ENCODE data around the gene FOXO6. TPM values are rescaled to one million over a fixed set of nuclear protein-coding genes. Genes with fewer than 3 reads are reported as not detected.

Gene FOXO6
- polyA plus RNA-seq, 4 donors = 0.34 to 4.1 TPM; not detected in 2

DNA sequence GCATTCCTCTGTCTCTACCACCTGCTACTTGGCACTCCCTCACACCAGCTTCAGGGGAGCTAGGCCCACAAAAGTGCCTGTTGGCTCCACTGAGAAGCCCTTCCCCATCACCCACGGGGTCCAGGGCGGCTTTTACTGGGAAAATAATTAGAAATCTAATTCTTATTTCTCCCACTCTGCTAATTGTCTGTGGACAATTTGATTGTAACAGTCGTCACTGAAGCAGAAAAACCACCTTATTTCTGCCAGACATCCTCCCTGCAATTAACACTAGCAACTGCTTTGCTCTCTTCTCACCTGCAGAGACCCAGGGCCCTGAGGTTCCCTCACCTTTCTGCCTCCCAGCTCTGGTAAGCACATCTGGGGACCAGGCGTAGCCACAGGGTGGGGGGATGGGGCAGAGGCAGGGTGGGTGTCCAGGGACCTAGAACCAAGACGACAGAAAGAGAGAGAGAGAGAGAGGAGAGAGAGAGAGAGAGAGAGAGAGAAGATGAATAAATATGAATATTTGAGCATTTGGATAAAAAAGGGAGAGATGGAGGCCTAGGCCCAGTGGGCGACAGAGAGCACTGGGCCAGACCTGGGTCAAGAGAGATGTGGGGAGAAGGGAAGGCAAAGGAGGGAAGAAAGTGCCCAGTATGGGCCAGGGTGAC lies 32.6 kb downstream of the FOXO6 start:
- no peaks in the 10 kb centered on the region for H3K9me3 ChIP-seq (ENCODE audit: control insufficient read depth in 2 of 2, insufficient read depth in 1 of 2, low read depth in 1 of 2, low read length in 1 of 2)
- WGBS, 3 donors = 78 to 89% (median 83%) methylated on average over 6 of the region's 6 CpGs
- no peak for DNase-seq
- no peaks in the 10 kb centered on the region for H3K36me3 ChIP-seq (ENCODE audit: control insufficient read depth in 3 of 3, insufficient read depth in 2 of 3, low read depth in 1 of 3, low read length in 3 of 3)
- peaks cover 0 to 13% (median 0%) of the 10 kb centered on the region in 3 donors for H3K4me1 ChIP-seq (ENCODE audit: control insufficient read depth in 3 of 3, insufficient read depth in 2 of 3, low read depth in 1 of 3, low read length in 2 of 3)
- peaks cover 0 to 18% (median 3%) of the 10 kb centered on the region in 3 donors for H3K27me3 ChIP-seq (ENCODE audit: control insufficient read depth in 3 of 3, insufficient read depth in 3 of 3, low read length in 3 of 3)
- H3K4me3 ChIP-seq (ENCODE audit: low read depth in 1 of 3, low read length in 3 of 3) = no peak overlapping the region
- no peak overlapping the region for H3K27ac ChIP-seq (ENCODE audit: low read depth in 1 of 3, low read length in 2 of 3)
- no peak for FAIRE-seq

DNA sequence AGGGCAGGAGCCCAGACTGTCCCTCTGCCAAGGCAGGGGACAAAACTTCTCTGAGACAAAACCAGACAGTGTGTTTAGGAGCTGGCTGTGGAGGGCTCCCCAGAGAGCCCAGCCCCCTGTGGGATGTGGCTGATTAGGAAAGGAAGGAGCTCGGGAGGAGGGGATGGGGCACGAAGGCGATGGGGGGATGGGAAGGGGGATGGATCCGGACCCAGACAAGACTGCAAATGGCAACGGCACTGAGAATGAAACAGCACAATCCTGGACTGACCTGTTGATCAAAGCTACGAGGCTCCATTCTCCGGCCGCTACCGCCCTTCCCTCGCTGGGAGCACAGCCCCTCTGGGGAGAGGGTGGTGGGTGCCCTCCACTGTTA lies 33.1 kb downstream of the FOXO6 start:
- FAIRE-seq (no peak), DNase-seq (no peak)
- Histone ChIP-seq H3K27me3 (ENCODE audit: control insufficient read depth in 3 of 3, insufficient read depth in 3 of 3, low read length in 3 of 3) (peaks cover 0 to 18% (median 3%) of the 10 kb centered on the region in 3 donors), H3K4me3 (ENCODE audit: low read depth in 1 of 3, low read length in 3 of 3) (no peak overlapping the region), H3K36me3 (ENCODE audit: control insufficient read depth in 3 of 3, insufficient read depth in 2 of 3, low read depth in 1 of 3, low read length in 3 of 3) (no peaks in the 10 kb centered on the region), H3K27ac (ENCODE audit: low read depth in 1 of 3, low read length in 2 of 3) (no peak overlapping the region), H3K4me1 (ENCODE audit: control insufficient read depth in 3 of 3, insufficient read depth in 2 of 3, low read depth in 1 of 3, low read length in 2 of 3) (peaks cover 0 to 14% (median 0%) of the 10 kb centered on the region in 3 donors), H3K9me3 (ENCODE audit: control insufficient read depth in 2 of 2, insufficient read depth in 1 of 2, low read depth in 1 of 2, low read length in 1 of 2) (no peaks in the 10 kb centered on the region)
- 74 to 87% (median 85%) methylated on average over 10 of the region's 10 CpGs for WGBS, 3 donors

DNA sequence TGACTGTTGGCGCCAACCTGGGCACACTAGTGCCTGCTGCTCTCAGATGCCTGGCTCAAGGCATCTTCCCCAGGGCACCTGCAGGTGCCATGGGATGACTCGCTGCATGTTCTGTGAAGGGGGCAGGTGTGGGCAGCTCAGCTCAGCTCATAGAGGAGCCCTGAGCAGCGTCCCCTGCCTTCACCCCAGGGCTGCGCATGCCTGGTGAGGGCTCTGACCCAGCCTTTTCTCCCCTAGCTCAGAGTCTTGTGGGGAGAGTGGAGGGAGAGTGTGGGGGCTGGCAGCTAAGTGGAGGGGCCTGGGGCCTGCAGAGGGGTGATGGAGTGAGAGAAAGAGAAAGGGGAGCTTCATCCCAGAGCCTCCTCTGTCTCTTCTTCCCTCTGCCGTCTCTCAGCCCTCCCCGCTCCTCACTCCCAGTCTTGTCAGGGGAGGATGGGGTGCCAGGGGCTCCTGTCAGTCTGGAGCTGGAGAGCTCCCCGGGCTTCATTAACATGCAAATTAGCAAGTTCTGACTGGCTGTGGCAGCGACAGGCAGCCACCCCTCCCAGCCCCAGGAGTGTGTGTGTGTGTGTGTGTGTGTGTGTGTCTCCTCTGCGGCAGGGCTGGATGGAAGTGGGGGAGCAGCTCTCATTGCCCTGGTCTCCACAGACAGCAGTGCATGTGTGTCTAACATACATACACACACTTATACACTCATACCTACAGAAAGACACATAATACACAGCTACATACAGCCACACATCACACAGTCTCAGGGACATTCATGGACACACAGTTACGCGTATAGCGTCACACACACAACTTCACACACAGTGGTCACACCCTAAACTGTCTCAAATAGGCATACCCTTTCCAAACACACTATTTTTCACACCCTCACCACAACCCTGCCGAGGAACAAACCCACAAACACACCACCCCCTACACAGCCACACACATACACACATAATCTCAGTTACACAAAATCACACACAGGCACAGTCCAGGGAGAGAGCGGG lies 34.0 kb downstream of the FOXO6 start:
- peaks cover 0 to 18% (median 3%) of the 10 kb centered on the region in 3 donors for H3K27me3 ChIP-seq (ENCODE audit: control insufficient read depth in 3 of 3, insufficient read depth in 3 of 3, low read length in 3 of 3)
- no peaks in the 10 kb centered on the region for H3K36me3 ChIP-seq (ENCODE audit: control insufficient read depth in 3 of 3, insufficient read depth in 2 of 3, low read depth in 1 of 3, low read length in 3 of 3)
- H3K27ac ChIP-seq (ENCODE audit: low read depth in 1 of 3, low read length in 2 of 3) = no peak overlapping the region
- no peak overlapping the region for H3K4me3 ChIP-seq (ENCODE audit: low read depth in 1 of 3, low read length in 3 of 3)
- peaks cover 0 to 14% (median 0%) of the 10 kb centered on the region in 3 donors for H3K4me1 ChIP-seq (ENCODE audit: control insufficient read depth in 3 of 3, insufficient read depth in 2 of 3, low read depth in 1 of 3, low read length in 2 of 3)
- DNase-seq = no peak
- peaks cover 0 to 3% of the 10 kb centered on the region in 2 donors for H3K9me3 ChIP-seq (ENCODE audit: control insufficient read depth in 2 of 2, insufficient read depth in 1 of 2, low read depth in 1 of 2, low read length in 1 of 2)
- WGBS, 3 donors = 41 to 49% (median 45%) methylated on average over 13 to 14 of the region's 14 CpGs
- no peak for FAIRE-seq

DNA sequence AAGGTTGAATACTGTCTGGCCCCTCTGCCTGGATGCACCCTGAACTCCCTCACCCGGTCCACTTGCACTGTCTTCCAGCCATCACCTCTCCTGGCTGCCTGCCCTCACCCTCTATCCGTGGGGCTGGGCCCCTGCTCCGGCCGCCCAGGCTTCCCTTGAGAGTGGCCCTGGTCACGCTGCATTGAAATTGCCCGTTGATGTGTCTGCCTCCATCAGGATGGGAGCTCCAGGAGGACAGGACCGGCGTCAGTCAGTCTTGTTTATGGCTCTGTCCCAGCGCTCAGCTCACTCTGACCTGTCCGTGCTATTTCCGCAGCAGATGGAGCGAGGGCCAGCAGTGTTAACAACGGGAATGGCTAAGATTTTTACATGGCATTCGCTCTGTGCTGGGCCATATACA lies 34.9 kb downstream of the FOXO6 start:
- Histone ChIP-seq H3K36me3 (ENCODE audit: control insufficient read depth in 3 of 3, insufficient read depth in 2 of 3, low read depth in 1 of 3, low read length in 3 of 3) (no peaks in the 10 kb centered on the region), H3K4me3 (ENCODE audit: low read depth in 1 of 3, low read length in 3 of 3) (no peak overlapping the region), H3K27me3 (ENCODE audit: control insufficient read depth in 3 of 3, insufficient read depth in 3 of 3, low read length in 3 of 3) (peaks cover 0 to 18% (median 3%) of the 10 kb centered on the region in 3 donors), H3K27ac (ENCODE audit: low read depth in 1 of 3, low read length in 2 of 3) (no peak overlapping the region), H3K9me3 (ENCODE audit: control insufficient read depth in 2 of 2, insufficient read depth in 1 of 2, low read depth in 1 of 2, low read length in 1 of 2) (peaks cover 0 to 4% of the 10 kb centered on the region in 2 donors), H3K4me1 (ENCODE audit: control insufficient read depth in 3 of 3, insufficient read depth in 2 of 3, low read depth in 1 of 3, low read length in 2 of 3) (peaks cover 0 to 14% (median 0%) of the 10 kb centered on the region in 3 donors)
- DNase-seq (no peak), FAIRE-seq (no peak)
- 54 to 59% (median 54%) methylated on average over 14 of the region's 14 CpGs for WGBS, 3 donors

DNA sequence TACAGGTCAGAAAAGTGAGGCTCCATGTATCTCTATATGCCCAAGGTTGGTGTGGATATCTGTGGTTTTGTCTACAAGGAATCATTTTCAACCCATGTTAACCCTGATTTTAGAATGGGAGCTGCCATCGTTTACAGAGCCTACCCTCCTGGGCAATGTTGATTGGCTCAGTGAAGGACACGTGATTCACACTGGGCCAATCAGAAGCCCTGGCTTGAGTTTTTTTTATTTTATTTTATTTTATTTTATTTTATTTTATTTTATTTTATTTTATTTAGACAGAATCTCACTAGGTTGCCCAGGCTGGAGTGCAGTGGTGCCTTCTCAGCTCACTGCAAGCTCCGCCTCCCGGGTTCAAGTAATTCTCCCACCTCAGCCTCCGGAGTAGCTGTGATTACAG lies 35.8 kb downstream of the FOXO6 start:
- WGBS, 3 donors = 77 to 83% (median 80%) methylated on average over 5 of the region's 5 CpGs
- no peak overlapping the region for H3K4me3 ChIP-seq (ENCODE audit: low read depth in 1 of 3, low read length in 3 of 3)
- FAIRE-seq = no peak
- no peak for DNase-seq
- H3K9me3 ChIP-seq (ENCODE audit: control insufficient read depth in 2 of 2, insufficient read depth in 1 of 2, low read depth in 1 of 2, low read length in 1 of 2) = peaks cover 0 to 4% of the 10 kb centered on the region in 2 donors
- H3K36me3 ChIP-seq (ENCODE audit: control insufficient read depth in 3 of 3, insufficient read depth in 2 of 3, low read depth in 1 of 3, low read length in 3 of 3) = no peaks in the 10 kb centered on the region
- H3K4me1 ChIP-seq (ENCODE audit: control insufficient read depth in 3 of 3, insufficient read depth in 2 of 3, low read depth in 1 of 3, low read length in 2 of 3) = peaks cover 0 to 14% (median 0%) of the 10 kb centered on the region in 3 donors
- no peak overlapping the region for H3K27ac ChIP-seq (ENCODE audit: low read depth in 1 of 3, low read length in 2 of 3)
- peaks cover 0 to 18% (median 3%) of the 10 kb centered on the region in 3 donors for H3K27me3 ChIP-seq (ENCODE audit: control insufficient read depth in 3 of 3, insufficient read depth in 3 of 3, low read length in 3 of 3)

DNA sequence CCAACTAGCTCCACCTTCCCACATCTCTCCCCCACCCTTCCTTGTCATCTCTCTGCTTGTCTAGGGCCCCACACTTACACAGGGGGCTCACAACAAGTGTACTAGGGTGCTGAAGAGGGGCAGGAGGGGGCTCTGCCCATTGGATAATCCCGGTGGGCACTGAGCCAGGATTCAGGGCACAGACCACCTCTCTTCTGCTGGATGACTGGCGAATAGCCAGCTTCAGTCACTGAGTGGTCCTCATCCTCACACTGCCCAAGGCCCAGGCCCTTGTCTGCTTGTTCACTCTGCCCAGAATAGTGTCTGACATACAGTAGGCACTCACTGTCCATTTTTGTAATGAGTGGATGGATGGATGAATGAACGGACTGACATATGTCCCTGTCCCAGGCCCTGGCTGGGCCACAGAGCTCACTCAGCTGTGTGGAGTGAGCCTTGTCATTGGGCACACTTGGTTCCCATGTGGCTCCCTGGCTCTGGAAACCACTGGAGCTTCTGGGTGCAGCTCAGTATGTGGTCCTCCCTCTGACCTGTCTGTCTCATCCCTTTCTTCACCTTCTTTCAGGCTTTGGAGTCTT lies 36.6 kb downstream of the FOXO6 start:
- H3K36me3 ChIP-seq (ENCODE audit: control insufficient read depth in 3 of 3, insufficient read depth in 2 of 3, low read depth in 1 of 3, low read length in 3 of 3) = no peaks in the 10 kb centered on the region
- no peak overlapping the region for H3K4me3 ChIP-seq (ENCODE audit: low read depth in 1 of 3, low read length in 3 of 3)
- FAIRE-seq = no peak
- H3K9me3 ChIP-seq (ENCODE audit: control insufficient read depth in 2 of 2, insufficient read depth in 1 of 2, low read depth in 1 of 2, low read length in 1 of 2) = peaks cover 0 to 4% of the 10 kb centered on the region in 2 donors
- DNase-seq = no peak
- H3K27ac ChIP-seq (ENCODE audit: low read depth in 1 of 3, low read length in 2 of 3) = no peak overlapping the region
- peaks cover 0 to 14% (median 0%) of the 10 kb centered on the region in 3 donors for H3K4me1 ChIP-seq (ENCODE audit: control insufficient read depth in 3 of 3, insufficient read depth in 2 of 3, low read depth in 1 of 3, low read length in 2 of 3)
- peaks cover 0 to 18% (median 3%) of the 10 kb centered on the region in 3 donors for H3K27me3 ChIP-seq (ENCODE audit: control insufficient read depth in 3 of 3, insufficient read depth in 3 of 3, low read length in 3 of 3)
- 86 to 93% (median 88%) methylated on average over 3 of the region's 3 CpGs for WGBS, 3 donors

DNA sequence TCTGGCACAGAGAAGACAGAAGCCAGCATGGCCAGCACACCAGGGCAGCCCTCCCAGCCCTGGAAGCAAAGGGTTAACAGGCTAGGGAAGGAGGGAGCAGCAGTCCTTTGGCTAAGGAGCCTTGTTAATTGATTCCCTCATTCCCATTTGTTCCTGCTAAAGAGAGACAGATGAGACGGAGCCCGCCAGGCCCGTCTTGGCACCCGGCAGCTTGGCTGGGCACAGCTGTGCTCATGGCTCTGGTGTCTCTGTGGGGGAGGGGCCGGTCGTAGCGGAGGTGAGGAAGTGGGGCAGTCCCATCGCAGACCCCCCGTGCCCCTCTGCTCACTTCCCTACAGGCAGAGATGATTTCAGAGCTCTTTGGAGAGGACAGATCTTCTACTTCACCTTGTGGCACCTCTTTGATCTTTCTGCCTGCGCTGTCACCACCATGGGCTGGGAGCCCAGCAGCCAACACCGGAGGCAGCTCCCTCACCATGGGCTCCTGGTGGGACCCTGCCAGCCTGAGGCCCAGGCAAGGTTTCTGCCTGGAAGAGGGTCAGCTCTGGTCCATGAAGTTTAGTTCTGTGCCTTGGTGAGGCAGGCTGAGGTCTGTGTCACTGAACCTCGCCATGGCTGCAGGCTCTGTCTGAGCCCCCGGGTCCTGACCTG lies 38.0 kb downstream of the FOXO6 start:
- H3K27ac ChIP-seq (ENCODE audit: low read depth in 1 of 3, low read length in 2 of 3) = no peak overlapping the region
- H3K36me3 ChIP-seq (ENCODE audit: control insufficient read depth in 3 of 3, insufficient read depth in 2 of 3, low read depth in 1 of 3, low read length in 3 of 3) = no peaks in the 10 kb centered on the region
- 50 to 65% (median 61%) methylated on average over 13 of the region's 13 CpGs for WGBS, 3 donors
- peaks cover 0 to 25% (median 3%) of the 10 kb centered on the region in 3 donors for H3K27me3 ChIP-seq (ENCODE audit: control insufficient read depth in 3 of 3, insufficient read depth in 3 of 3, low read length in 3 of 3)
- DNase-seq (no peak), FAIRE-seq (no peak)
- peaks cover 0 to 14% (median 0%) of the 10 kb centered on the region in 3 donors for H3K4me1 ChIP-seq (ENCODE audit: control insufficient read depth in 3 of 3, insufficient read depth in 2 of 3, low read depth in 1 of 3, low read length in 2 of 3)
- H3K9me3 ChIP-seq (ENCODE audit: control insufficient read depth in 2 of 2, insufficient read depth in 1 of 2, low read depth in 1 of 2, low read length in 1 of 2) = peaks cover 0 to 4% of the 10 kb centered on the region in 2 donors
- no peak overlapping the region for H3K4me3 ChIP-seq (ENCODE audit: low read depth in 1 of 3, low read length in 3 of 3)

DNA sequence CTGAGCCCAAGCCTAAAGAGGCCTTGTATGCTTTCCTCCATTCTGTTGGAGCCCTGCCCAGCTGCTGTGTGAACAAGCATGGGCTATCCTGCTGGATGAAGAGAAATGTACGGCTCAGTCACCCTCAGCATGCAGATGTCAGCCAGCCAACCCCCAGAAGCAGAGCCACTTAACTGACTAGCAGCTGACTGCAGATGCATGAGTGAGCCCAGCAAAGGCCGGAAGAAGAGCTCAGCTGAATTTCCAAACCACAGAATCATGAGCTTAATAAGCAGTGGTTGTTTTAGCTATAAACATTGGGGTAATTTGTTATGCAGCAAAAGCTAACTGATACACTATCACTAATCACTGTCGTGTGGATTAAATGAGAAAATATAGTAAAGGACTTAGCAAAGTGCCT lies 39.0 kb downstream of the FOXO6 start:
- H3K27ac ChIP-seq (ENCODE audit: low read depth in 1 of 3, low read length in 2 of 3) = no peak overlapping the region
- peaks cover 0 to 23% (median 3%) of the 10 kb centered on the region in 3 donors for H3K27me3 ChIP-seq (ENCODE audit: control insufficient read depth in 3 of 3, insufficient read depth in 3 of 3, low read length in 3 of 3)
- FAIRE-seq = no peak
- WGBS, 3 donors = 79 to 93% (median 80%) methylated on average over 3 of the region's 3 CpGs
- H3K4me1 ChIP-seq (ENCODE audit: control insufficient read depth in 3 of 3, insufficient read depth in 2 of 3, low read depth in 1 of 3, low read length in 2 of 3) = peaks cover 0 to 12% (median 0%) of the 10 kb centered on the region in 3 donors
- no peak overlapping the region for H3K4me3 ChIP-seq (ENCODE audit: low read depth in 1 of 3, low read length in 3 of 3)
- H3K9me3 ChIP-seq (ENCODE audit: control insufficient read depth in 2 of 2, insufficient read depth in 1 of 2, low read depth in 1 of 2, low read length in 1 of 2) = peaks cover 0 to 4% of the 10 kb centered on the region in 2 donors
- DNase-seq = no peak
- no peaks in the 10 kb centered on the region for H3K36me3 ChIP-seq (ENCODE audit: control insufficient read depth in 3 of 3, insufficient read depth in 2 of 3, low read depth in 1 of 3, low read length in 3 of 3)
